ENCODE measurements around the gene BNIPL. TPM values are rescaled to one million over a fixed set of nuclear protein-coding genes. Genes with fewer than 3 reads are reported as not detected.

BNIPL gene, protein sequence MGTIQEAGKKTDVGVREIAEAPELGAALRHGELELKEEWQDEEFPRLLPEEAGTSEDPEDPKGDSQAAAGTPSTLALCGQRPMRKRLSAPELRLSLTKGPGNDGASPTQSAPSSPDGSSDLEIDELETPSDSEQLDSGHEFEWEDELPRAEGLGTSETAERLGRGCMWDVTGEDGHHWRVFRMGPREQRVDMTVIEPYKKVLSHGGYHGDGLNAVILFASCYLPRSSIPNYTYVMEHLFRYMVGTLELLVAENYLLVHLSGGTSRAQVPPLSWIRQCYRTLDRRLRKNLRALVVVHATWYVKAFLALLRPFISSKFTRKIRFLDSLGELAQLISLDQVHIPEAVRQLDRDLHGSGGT
- total RNA-seq: 1.6 TPM

- ATAC-seq: no peak
Measured at GRCh38 chr1:151036356-151036755, at the start of gene BNIPL. BNIPL (plus strand) TSS chr1:151036586; CDS start chr1:151036726, 140 bp downstream.

GRCh38 chr1:150987924-150988323 lies 48.5 kb upstream of the BNIPL start:
- DNase-seq (ENCODE audit: low spot score) (no peak), ATAC-seq (peak; percentile 21)

More at GRCh38 chr1:151036356-151036755, at the start of gene BNIPL:
- no peak for DNase-seq (ENCODE audit: low spot score)

- ATAC-seq (no peak), DNase-seq (ENCODE audit: low spot score) (no peak)
Measured at GRCh38 chr1:150992626-150993025, 43.8 kb upstream of the BNIPL start.

- ATAC-seq: no peak
Measured at GRCh38 chr1:150994248-150994647, 42.1 kb upstream of the BNIPL start.

DNA sequence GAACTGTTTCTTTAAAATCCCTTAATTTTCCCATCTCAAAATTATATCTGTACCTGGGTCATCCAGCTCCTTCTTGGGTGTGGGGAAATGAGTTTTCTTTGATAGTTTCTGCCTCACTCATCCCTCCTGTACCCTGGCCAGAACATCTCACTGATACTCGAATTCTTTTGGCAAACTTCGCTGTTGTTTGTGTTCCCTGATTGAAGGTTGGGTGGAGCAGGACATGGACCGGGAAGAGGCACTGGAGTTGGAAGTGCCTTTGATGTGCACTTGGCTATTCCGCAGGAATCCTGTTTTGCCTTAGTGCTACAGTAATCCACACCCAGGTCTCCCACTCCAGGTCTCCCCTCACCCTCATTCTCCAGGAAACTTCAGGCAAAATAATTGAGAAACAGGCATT lies 40.9 kb upstream of the BNIPL start:
- no peak for ATAC-seq
- DNase-seq (ENCODE audit: low spot score): no peak

More at GRCh38 chr1:150994248-150994647, 42.1 kb upstream of the BNIPL start:
- DNase-seq (ENCODE audit: low spot score): no peak

DNA sequence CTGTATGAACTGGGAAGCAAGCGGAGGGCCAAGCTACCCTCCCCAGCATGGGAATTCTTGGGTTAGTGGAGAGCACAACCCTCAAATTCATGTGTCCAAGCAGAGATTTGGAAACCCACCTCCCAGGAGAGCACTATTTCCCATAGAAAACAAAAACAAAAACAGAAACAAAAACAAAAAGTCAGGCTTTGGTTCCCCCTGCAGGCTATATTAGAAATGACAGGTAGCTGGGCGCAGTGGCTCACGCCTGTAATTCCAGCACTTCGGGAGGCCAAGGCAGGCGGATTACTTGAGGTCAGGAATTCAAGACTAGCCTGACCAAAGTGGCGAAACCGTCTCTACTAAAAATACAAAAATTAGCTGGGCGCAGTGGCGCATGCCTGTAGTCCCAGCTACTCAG lies 40.5 kb upstream of the BNIPL start:
- ATAC-seq: peak; percentile 81
- no peak for DNase-seq (ENCODE audit: low spot score)

GRCh38 chr1:150997126-150997872 lies 39.1 kb upstream of the BNIPL start:
- no peak for DNase-seq (ENCODE audit: low spot score)

GRCh38 chr1:150997949-150998348 lies 38.4 kb upstream of the BNIPL start:
- no peak for ATAC-seq

More at GRCh38 chr1:150997126-150997872, 39.1 kb upstream of the BNIPL start:
- no peak for ATAC-seq

GRCh38 chr1:150999051-150999674 lies 37.2 kb upstream of the BNIPL start:
- DNase-seq (ENCODE audit: low spot score) (no peak), ATAC-seq (no peak)

More at GRCh38 chr1:150997949-150998348, 38.4 kb upstream of the BNIPL start:
- no peak for DNase-seq (ENCODE audit: low spot score)

GRCh38 chr1:150999926-151000325 lies 36.5 kb upstream of the BNIPL start:
- ATAC-seq: no peak

GRCh38 chr1:151000408-151000807 lies 36.0 kb upstream of the BNIPL start:
- ATAC-seq (no peak), DNase-seq (ENCODE audit: low spot score) (no peak)

More at GRCh38 chr1:150999926-151000325, 36.5 kb upstream of the BNIPL start:
- no peak for DNase-seq (ENCODE audit: low spot score)

DNA sequence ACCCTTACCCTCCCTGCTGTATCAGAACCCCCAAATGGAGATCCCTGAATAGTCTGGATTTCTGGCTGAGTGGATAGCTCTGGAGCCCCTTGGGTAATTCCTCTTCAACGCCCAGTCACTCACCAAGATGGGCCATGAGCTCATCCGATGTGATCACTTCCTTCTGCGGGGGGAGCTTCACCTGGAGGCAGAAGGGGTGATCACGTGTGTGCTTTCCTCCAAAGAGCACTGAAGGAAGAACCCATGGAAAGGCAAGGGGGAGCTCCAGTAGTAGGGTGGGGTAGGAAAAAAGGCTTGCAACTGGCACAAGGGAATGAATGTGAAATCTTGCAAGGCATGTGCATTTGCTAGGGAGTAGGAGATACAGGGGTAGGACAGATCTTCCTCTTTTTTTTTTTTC lies 34.8 kb upstream of the BNIPL start:
- ATAC-seq (no peak), DNase-seq (ENCODE audit: low spot score) (no peak)

DNA sequence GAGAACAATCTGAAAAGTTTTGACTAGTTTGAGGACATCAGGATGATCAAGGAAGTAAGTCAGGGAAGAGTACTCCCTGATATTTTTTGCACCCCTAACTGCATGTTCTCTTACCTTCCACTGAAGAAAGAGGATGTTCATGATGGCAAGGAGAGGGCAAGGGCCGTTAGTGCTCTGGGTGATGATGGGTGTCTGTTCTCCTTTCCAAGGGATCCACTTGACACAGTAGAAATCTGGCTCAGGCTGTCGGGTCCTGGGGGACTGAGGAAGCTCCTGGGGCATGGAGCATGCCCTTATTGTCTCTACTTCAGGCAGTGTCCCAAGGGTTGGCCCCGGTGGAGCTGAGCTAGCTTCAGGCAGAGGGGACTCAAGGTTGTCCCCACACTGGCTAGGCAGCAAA lies 34.3 kb upstream of the BNIPL start:
- ATAC-seq (no peak), DNase-seq (ENCODE audit: low spot score) (no peak)

DNA sequence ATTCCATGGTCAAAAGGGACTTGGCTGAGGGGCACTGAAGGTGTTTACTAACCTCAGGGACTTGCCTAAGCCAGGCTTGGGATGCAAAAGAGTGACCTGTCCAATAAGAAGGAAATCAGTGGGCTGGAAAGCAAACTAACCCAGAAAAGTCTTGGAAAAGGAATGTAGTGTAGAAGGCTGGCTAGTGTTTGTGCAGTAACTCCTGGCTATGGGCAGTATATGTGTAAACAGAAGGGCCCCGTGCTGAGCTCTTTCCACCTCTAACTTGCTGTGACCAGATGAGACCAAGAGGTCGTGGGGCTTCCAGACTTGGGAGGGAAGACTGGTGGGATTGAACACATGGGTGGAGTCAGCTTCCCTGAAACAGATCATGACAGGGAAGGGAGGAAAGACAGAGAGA lies 33.8 kb upstream of the BNIPL start:
- no peak for ATAC-seq

DNA sequence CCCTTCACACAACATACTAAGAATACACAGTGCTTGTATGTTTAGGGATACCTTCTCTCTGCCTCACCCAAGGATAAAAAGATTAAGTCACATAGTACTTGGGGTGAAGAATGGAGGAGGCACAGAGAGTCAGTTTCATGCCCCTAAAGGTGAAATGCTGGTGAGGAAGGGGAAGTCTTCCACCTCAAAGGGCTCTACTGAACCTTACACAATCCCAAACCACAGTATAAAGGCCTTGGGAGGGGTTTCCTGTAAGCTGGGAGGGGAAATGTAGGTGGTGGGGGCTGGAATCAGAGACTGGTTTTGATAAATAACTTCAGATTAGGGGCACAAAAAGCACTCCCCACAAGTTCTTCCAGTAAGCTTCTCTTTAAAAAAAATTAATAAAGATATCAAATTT lies 33.2 kb upstream of the BNIPL start:
- ATAC-seq (no peak), DNase-seq (ENCODE audit: low spot score) (no peak)

More for the DNA sequence above, 33.8 kb upstream of the BNIPL start:
- DNase-seq (ENCODE audit: low spot score): no peak

- DNase-seq (ENCODE audit: low spot score) (no peak), ATAC-seq (no peak)
Measured at GRCh38 chr1:151005729-151006319, 30.6 kb upstream of the BNIPL start.

DNA sequence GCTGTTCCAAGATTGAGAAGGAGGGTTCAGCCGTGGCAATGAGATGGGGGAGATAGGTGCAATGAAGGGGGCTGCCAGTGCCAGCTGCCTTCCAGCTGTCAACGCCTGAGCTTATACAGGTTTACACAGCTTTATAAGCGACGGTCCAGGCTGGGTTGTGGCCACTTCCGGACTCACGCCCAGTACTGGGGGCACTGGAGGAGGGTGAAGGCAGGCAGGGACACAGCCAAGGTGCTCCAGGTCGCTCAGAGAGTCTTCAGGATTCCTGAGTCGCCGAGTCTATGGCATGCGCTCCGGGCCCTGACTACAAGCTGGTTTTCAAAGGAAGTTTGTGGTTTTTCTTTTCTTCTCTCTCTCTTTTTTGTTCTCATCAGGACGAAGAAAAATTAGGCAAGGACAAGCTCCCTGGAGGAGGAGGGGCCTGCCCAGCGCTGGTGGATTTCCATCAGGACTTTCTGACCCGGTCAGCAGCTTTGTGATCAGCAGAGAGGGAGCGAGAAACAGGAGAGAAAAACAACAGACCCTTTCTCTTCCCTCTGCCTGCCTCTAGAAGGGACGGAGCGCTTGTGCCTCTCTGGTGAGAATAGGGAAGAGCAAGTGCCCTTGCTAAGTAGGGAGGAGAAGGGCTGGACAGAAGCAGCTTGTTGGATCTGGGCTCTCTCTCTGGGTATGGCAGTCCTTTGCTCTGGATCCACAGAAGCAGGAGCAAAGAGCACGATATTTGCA lies 29.9 kb upstream of the BNIPL start, which contains the start of gene MINDY1:
Gene MINDY1 (minus strand): TSS at position 576 of the 726 bp plus-strand sequence. CDS start 4,285 bp downstream, outside the sequence.
- DNase-seq (ENCODE audit: low spot score) (peak; percentile 77), ATAC-seq (peak; percentile 68)

DNA sequence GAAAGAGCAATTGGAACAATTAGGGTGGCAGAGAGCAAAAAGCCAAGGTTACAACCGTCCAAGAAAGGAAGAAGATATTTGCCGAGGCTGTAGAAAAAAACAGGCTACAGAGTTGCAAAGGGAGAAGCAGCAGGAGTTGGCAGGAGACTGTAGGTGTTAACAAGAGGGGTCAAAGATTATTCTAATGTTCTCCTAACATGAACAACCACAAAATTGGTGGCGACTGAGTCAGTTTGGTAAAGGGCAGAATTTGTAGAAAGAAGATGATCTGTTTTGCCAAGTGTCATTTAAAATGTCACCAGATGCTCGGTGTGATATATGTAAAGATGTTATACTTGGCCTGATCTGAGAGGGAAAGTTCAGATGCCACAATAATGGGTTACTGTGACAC lies 28.5 kb upstream of the BNIPL start:
- ATAC-seq: no peak
- DNase-seq (ENCODE audit: low spot score): no peak

DNA sequence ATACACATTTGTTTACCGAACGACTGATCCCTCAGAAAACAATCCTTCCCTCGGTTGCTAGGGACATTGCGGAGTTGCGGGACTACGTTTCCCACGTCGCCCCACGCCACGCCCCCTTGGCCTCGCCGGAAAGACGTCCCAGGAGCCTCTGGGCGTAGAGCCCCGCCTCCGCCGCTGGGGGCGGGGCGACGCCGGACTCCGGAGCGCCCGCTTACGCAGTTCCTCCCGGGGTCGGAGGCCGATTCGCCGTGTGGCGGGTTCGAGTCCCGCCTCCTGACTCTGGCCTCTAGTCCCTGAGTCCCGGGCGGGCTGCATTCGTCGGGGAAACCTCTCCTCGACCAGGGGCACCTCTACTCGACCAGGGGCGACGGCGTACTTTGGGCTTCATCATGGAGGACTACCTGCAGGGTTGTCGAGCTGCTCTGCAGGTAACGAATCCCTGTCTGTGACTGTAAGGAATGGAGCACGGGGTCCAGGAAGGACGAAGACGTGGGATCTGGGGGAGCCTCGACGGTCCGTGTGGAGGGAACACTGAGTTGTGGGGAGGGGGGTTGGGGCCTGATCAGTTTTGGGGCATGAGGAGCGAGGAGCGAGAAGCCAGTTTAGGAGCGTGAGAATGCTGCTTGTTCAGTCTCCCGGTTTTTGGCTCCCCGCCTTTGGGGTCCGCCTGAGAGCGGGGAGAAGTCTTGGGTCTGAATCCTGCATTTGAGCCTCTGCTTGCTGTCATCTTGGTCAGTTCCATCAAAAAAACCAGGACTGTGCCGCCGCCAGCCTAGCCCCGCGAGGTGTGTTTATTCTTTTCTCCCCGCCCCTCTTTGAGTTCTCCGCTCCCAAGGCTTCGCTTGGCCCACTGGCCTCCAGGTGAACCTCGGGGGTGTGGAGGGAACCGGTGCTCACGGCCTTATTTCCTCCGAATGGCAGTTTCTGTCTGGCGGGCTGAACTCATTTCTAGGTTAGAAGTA lies 27.9 kb upstream of the BNIPL start, which contains the start of gene PRUNE1:
Gene PRUNE1 (plus strand): TSS at position 206 of the 962 bp plus-strand sequence. CDS start 184 bp downstream, at position 390.
- DNase-seq (ENCODE audit: low spot score) (peak; percentile 98), ATAC-seq (peak; percentile 80)
